Heart left ventricle (tissue), 16 donors: ENCODE measurements around the gene CACNA1D. TPM values are rescaled to one million over a fixed set of nuclear protein-coding genes. Genes with fewer than 3 reads are reported as not detected.

Experiments used
- ATAC-seq, 4 donors: fragments of 200-7000 bp; cut with Tn5 transposase; one replicate each; pipeline ENCODE4 v1.9.1; 2020 to 2022; ENCODE audit warnings: moderate library complexity in 4 of 4, mild to moderate bottlenecking in 3 of 4, moderate number of reproducible peaks in 1 of 4
- DNase-seq, 5 donors: peaks; one replicate each; pipeline ENCODE4 v3.0.0-alpha.2; 2020
- H3K27ac ChIP-seq, 12 donors: fragments of 200-600 bp; sonication (generic) in 4 of 12; one replicate each; pipeline versions ENCODE4 v1.5.0 to v1.8.0; 2016 to 2022; ENCODE audit warnings: mild to moderate bottlenecking in 2 of 12
- H3K27me3 ChIP-seq, 9 donors: fragments of 200-600 bp; sonication (generic) in 2 of 9; one replicate each; pipeline versions ENCODE4 v1.5.1 to v1.8.0; 2016 to 2022; ENCODE audit warnings: mild to moderate bottlenecking in 3 of 9
- H3K36me3 ChIP-seq, 9 donors: fragments of 200-600 bp; sonication (generic) in 2 of 9; one replicate each; pipeline versions ENCODE4 v1.5.0 to v1.8.0; 2018 to 2022; ENCODE audit warnings: mild to moderate bottlenecking in 2 of 9
- H3K4me1 ChIP-seq, 12 donors: fragments of 200-600 bp; sonication (generic) in 4 of 12; one replicate each; pipeline versions ENCODE4 v1.5.0 to v1.8.0; 2016 to 2022; ENCODE audit warnings: mild to moderate bottlenecking in 3 of 12
- H3K4me3 ChIP-seq, 12 donors: fragments of 200-600 bp; sonication (generic) in 4 of 12; one replicate each; pipeline versions ENCODE4 v1.5.0 to v1.8.0; 2017 to 2022; ENCODE audit warnings: mild to moderate bottlenecking in 9 of 12, moderate library complexity in 4 of 12
- H3K9me3 ChIP-seq, 12 donors: fragments of 200-600 bp; sonication (generic) in 4 of 12; one replicate each; pipeline versions ENCODE4 v1.5.0 to v1.8.0; 2016 to 2022; ENCODE audit warnings: mild to moderate bottlenecking in 1 of 12
- CTCF ChIP-seq, 12 donors: fragments of 200-600 bp; sonication (generic) in 4 of 12; IDR thresholded peaks; one replicate each; pipeline versions ENCODE4 v1.5.0 to v1.8.0; 2018 to 2022; ENCODE audit warnings: antibody characterized with exemption in 12 of 12, mild to moderate bottlenecking in 5 of 12
- POLR2A ChIP-seq, 2 donors: fragments of 450-650 bp; IDR thresholded peaks; one replicate each; pipeline ENCODE4 v1.6.1; 2017; ENCODE audit warnings: antibody characterized with exemption in 2 of 2, mild to moderate bottlenecking in 2 of 2, moderate library complexity in 2 of 2
- WGBS, 4 donors: extraction: QIAGEN DNeasy Blood & Tissue Kit in 2 of 4; methylation state at CpG; one replicate each; pipeline versions ENCODE4 v1.1.5 to v1.1.7; 2013 to 2018; 5-methylcytosine and 5-hydroxymethylcytosine counted together
- intact Hi-C, 10 donors: fragments of 100-400 bp; cut with DNase I; formaldehyde crosslinking; loops; one replicate each; pipeline versions ENCODE4 v1.11.1 to v1.14.2; 2022
- polyA plus RNA-seq, 2 donors: library from polyadenylated mRNA; stranded (reverse); fragments of 200-250 nt; gene quantifications; one replicate each; pipeline ENCODE4 v1.2.3, GENCODE V29; 2013
- total RNA-seq, 9 donors: library from RNA; depleted of rRNA in 2 of 9; stranded (reverse); fragments of >200 nt in 2 of 9; fragmentation: NEBNext Ultra II Directional in 3 of 9; extraction: Animal tissue kit (Norgen Biotek cat#: 25700) in 3 of 9; gene quantifications; one replicate each; pipeline versions ENCODE4 v1.1.0 to v1.2.4, GENCODE V29; 2016 to 2023
- donor health status: ischemic (EF 13 %, LVEDD 7.1; RV severe dilation, severe dysfunction).
- donor health status: healthy with polysubstance abuse.
- donor health status: DM: no; HTN: yes; CAD: no.
- donor health status: DM: no; HTN: no; CAD: no.
- donor health status: ischemic (EF 25% LVEDD 6.9; RV normal size, moderate dysfunction).
- donor health status: ischemic (EF 25% LVEDD 5.7; RV mildly dilated, moderate dysfunction).
- donor health status: healthy.
- donor health status: DM: yes; HTN: yes; CAD: no.
- donor health status: ischemic (EF 35%, LVEDD 5.7; RV mildly dilated, moderate dysfunction).
- donor health status: nonischemic (EF 11% LVEDD 7.7; RV severe dilation, severe dysfunction).
- donor health status: DM: yes; HTN: yes; CAD: no.
- donor health status: PGD.
- donor health status: ischemic (EF 29% LVEDD 5.4; RV normal size, mild dysfunction).
- donor health status: nonischemic (EF 23%, LVEDD 6.1; RV moderate dilation, normal function).

Gene CACNA1D
- total and polyA plus RNA-seq, 11 donors = 0.06 to 2.4 (median 0.40) TPM; not detected in 1

- H3K4me1 ChIP-seq = peaks cover 0 to 10% (median 2%) of the 10 kb centered on the region in 12 donors
- intact Hi-C loops = loop anchor here in 1 of 10 donors (5.0 kb wide), 1 partner anchor 60 kb away; no protein-coding TSS in a partner anchor
- H3K9me3 ChIP-seq = no peaks in the 10 kb centered on the region
- no peak for DNase-seq
- whole genome bisulfite sequencing, 4 donors = 87 to 95% (median 92%) methylated on average over 13 to 16 of the region's 16 CpGs
- H3K27ac ChIP-seq = no peak overlapping the region
- H3K36me3 ChIP-seq = no peaks in the 10 kb centered on the region
- peaks cover 0 to 5% (median 0%) of the 10 kb centered on the region in 9 donors for H3K27me3 ChIP-seq
- ATAC-seq = no peak
- TF ChIP-seq CTCF (IDR thresholded peaks at IDR 0.05) (no peak), POLR2A (IDR thresholded peaks at IDR 0.05) (no peak)
- no peak overlapping the region for H3K4me3 ChIP-seq
Observed at GRCh38 chr3:53731934-53732624, 237.7 kb downstream of the CACNA1D start.

- peaks cover 0 to 10% (median 2%) of the 10 kb centered on the region in 12 donors for H3K4me1 ChIP-seq
- ATAC-seq (no peak), DNase-seq (no peak)
- no peak for TF ChIP-seq POLR2A (IDR thresholded peaks at IDR 0.05)
- no peak for TF ChIP-seq CTCF (IDR thresholded peaks at IDR 0.05)
- H3K27me3 ChIP-seq = peaks cover 0 to 3% (median 0%) of the 10 kb centered on the region in 9 donors
- no peak overlapping the region for H3K27ac ChIP-seq
- H3K36me3 ChIP-seq = no peaks in the 10 kb centered on the region
- H3K4me3 ChIP-seq = no peak overlapping the region
- WGBS, 4 donors = 19 to 26% (median 23%) methylated on average over 1 of the region's 1 CpG
- H3K9me3 ChIP-seq = no peaks in the 10 kb centered on the region
- intact Hi-C loops = loop anchor here in 1 of 10 donors (5.0 kb wide), 1 partner anchor 59 kb away; no protein-coding TSS in a partner anchor
Observed at GRCh38 chr3:53733446-53733845, 239.0 kb downstream of the CACNA1D start.

GRCh38 chr3:53739966-53740365 is 245.6 kb downstream of the CACNA1D start:
- Histone ChIP-seq H3K27me3 (peaks cover 0 to 8% (median 0%) of the 10 kb centered on the region in 9 donors), H3K4me1 (no peaks in the 10 kb centered on the region), H3K9me3 (no peaks in the 10 kb centered on the region), H3K27ac (no peak overlapping the region), H3K36me3 (no peaks in the 10 kb centered on the region), H3K4me3 (no peak overlapping the region)
- DNase-seq (no peak), ATAC-seq (no peak)
- intact Hi-C loops = no loop called here
- 41 to 63% (median 49%) methylated on average over 4 of the region's 4 CpGs for WGBS, 4 donors
- TF ChIP-seq POLR2A (IDR thresholded peaks at IDR 0.05) (no peak), CTCF (IDR thresholded peaks at IDR 0.05) (no peak)

GRCh38 chr3:53740956-53741355 is 246.5 kb downstream of the CACNA1D start:
- Histone ChIP-seq H3K27me3 (peaks cover 0 to 8% (median 0%) of the 10 kb centered on the region in 9 donors), H3K4me3 (no peak overlapping the region), H3K9me3 (no peaks in the 10 kb centered on the region), H3K36me3 (no peaks in the 10 kb centered on the region), H3K27ac (no peak overlapping the region), H3K4me1 (no peaks in the 10 kb centered on the region)
- ATAC-seq (no peak), DNase-seq (no peak)
- intact Hi-C loops = no loop called here
- WGBS, 4 donors = 77 to 86% (median 83%) methylated on average over 4 of the region's 4 CpGs
- TF ChIP-seq CTCF (IDR thresholded peaks at IDR 0.05) = no peak
- TF ChIP-seq POLR2A (IDR thresholded peaks at IDR 0.05) = no peak
